GM10248 (cell line): Measurements from ENCODE around the gene RAD51B.

Experiments
- CTCF ChIA-PET: fragments of 300-600 bp; sonication (Branson Sonifier 250); formaldehyde crosslinking; extraction: SDS; loops from one replicate; lab custom pipeline; 2021; ENCODE audit warnings: antibody characterized with exemption; lab: Yijun Ruan, JAX
- POLR2A ChIA-PET: fragments of 350-650 bp; sonication (Branson Sonifier 250); formaldehyde crosslinking; extraction: SDS; loops from one replicate; lab custom pipeline; 2020; ENCODE audit warnings: antibody characterized with exemption; lab: Yijun Ruan, JAX
- DNase-seq: peaks from one replicate; pipeline ENCODE4 v3.0.0; 2012; ENCODE audit errors: extremely low spot score
- CTCF ChIP-seq: IDR thresholded peaks from 2 replicates; pipeline ENCODE4 v1.5.1; 2012; ENCODE audit warnings: mild to moderate bottlenecking, low read depth; ENCODE audit errors: extremely low read depth, missing control alignments, control extremely low read depth

The RAD51B gene

GRCh38 chr14:68596211-68596610, 776.6 kb downstream of the RAD51B start:
- no peak for TF ChIP-seq CTCF
- ChIA-PET CTCF (interaction anchor here (1.1 kb wide), 1 partner anchor 29 kb away, joined by 3 read pairs; no protein-coding TSS in a partner anchor), POLR2A (no interaction called here)
- no peak for DNase-seq

- CTCF ChIA-PET = interaction anchor here (1.1 kb wide), 1 partner anchor 29 kb away, joined by 3 read pairs; no protein-coding TSS in a partner anchor
Measured at GRCh38 chr14:68596701-68597100, 777.1 kb downstream of the RAD51B start.

GRCh38 chr14:68598089-68598488, 778.5 kb downstream of the RAD51B start:
- no peak for DNase-seq
- TF ChIP-seq CTCF = no peak
- POLR2A ChIA-PET = no interaction called here
- CTCF ChIA-PET = interaction anchor here (0.9 to 1.3 kb wide), 2 partner anchors 27 to 159 kb away, joined by 3 to 4 read pairs; no protein-coding TSS in a partner anchor

More at GRCh38 chr14:68596701-68597100, 777.1 kb downstream of the RAD51B start:
- DNase-seq = no peak
- POLR2A ChIA-PET = no interaction called here
- no peak for TF ChIP-seq CTCF

GRCh38 chr14:68598621-68599447, 779.3 kb downstream of the RAD51B start:
- DNase-seq = no peak
- ChIA-PET CTCF (interaction anchor here (1.3 kb wide), 1 partner anchor 159 kb away, joined by 3 read pairs; no protein-coding TSS in a partner anchor), POLR2A (no interaction called here)
- TF ChIP-seq CTCF = no peak

GRCh38 chr14:68599896-68600610, 780.5 kb downstream of the RAD51B start:
- DNase-seq = no peak
- ChIA-PET CTCF (interaction anchor here (1.7 kb wide), 1 partner anchor 13 kb away, joined by 6 read pairs; no protein-coding TSS in a partner anchor), POLR2A (no interaction called here)
- TF ChIP-seq CTCF = no peak

GRCh38 chr14:68602507-68602906, 782.9 kb downstream of the RAD51B start:
- no peak for TF ChIP-seq CTCF
- no peak for DNase-seq
- ChIA-PET POLR2A (no interaction called here), CTCF (no interaction called here)
